ENCODE measurements around the gene NPM3.

Gene NPM3

GRCh38 chr10:101744267-101744666 is 39.0 kb downstream of the NPM3 start:
- TF ChIP-seq ZFX (IDR thresholded peaks at IDR 0.05) (no peak), CTCF (conservative IDR thresholded peaks at IDR 0.05) (no peak)
- H3K27ac ChIP-seq, result no peak overlapping the region

- TF ChIP-seq ZFX (IDR thresholded peaks at IDR 0.05), result no peak
- no peak for TF ChIP-seq CTCF (conservative IDR thresholded peaks at IDR 0.05)
- no peak overlapping the region for H3K27ac ChIP-seq
These were observed 41.3 kb downstream of the NPM3 start for GRCh38 chr10:101741938-101742337.

GRCh38 chr10:101736666-101737065 is 46.6 kb downstream of the NPM3 start:
- TF ChIP-seq CTCF (conservative IDR thresholded peaks at IDR 0.05) (no peak), ZFX (IDR thresholded peaks at IDR 0.05) (no peak)
- H3K27ac ChIP-seq, result no peak overlapping the region

DNA sequence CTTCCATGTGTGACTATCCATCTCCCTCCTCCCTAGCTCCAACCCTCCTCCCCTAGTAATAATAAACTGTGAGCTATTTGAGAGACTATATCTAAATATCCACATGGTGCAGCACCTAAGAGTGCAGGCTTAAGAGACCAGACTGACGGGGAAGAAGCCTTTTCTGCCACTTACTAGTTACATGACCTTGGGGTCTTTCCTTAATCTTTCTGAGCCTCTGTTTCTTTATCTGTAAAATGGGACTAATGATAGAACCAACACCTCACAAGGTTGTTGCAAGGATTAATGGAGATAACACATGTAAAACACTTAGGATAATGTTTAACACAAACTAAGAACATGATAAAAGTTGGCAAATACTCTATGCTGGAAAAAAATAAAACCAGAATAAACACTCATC is 51.1 kb downstream of the NPM3 start:
- H3K27ac ChIP-seq, result no peak overlapping the region
- no peak for TF ChIP-seq ZFX (IDR thresholded peaks at IDR 0.05)
- no peak for TF ChIP-seq CTCF (conservative IDR thresholded peaks at IDR 0.05)
